Psoas muscle (tissue), 8 donors: ENCODE results near the gene MVK. TPM values are rescaled to one million over a fixed set of nuclear protein-coding genes. Genes with fewer than 3 reads are reported as not detected.
A peak's percentile ranks its signal among the peaks of the same experiment; 100 is the strongest.

Experiments used
- ATAC-seq, 4 donors: fragments of 200-7000 bp; cut with Tn5 transposase; one replicate each; pipeline ENCODE4 v1.9.1; 2020; ENCODE audit warnings: moderate library complexity in 3 of 4, mild to moderate bottlenecking in 2 of 4
- DNase-seq, 2 donors: peaks; one replicate each; pipeline ENCODE4 v3.0.0-alpha.2; 2020
- H3K27ac ChIP-seq: fragments of 200-600 bp; one replicate; pipeline ENCODE4 v1.8.0; 2022
- H3K27me3 ChIP-seq, 3 donors: fragments of 200-600 bp in 1 of 3; one replicate each; pipeline versions ENCODE4 v1.6.1 to v1.8.0; 2013 to 2022; ENCODE audit warnings: low read length in 2 of 3, mild to moderate bottlenecking in 2 of 3, moderate library complexity in 1 of 3; ENCODE audit not compliant: insufficient read depth in 3 of 3
- H3K36me3 ChIP-seq, 2 donors: fragments of 200-600 bp in 1 of 2; one replicate each; pipeline versions ENCODE4 v1.6.1 to v1.8.0; 2013 to 2022; ENCODE audit warnings: low read depth in 1 of 2, mild to moderate bottlenecking in 1 of 2, moderate library complexity in 1 of 2; ENCODE audit not compliant: insufficient read depth in 1 of 2
- H3K4me1 ChIP-seq: fragments of 200-600 bp; one replicate; pipeline ENCODE4 v1.8.0; 2022
- H3K4me3 ChIP-seq: fragments of 200-600 bp; one replicate; pipeline ENCODE4 v1.8.0; 2022; ENCODE audit warnings: mild to moderate bottlenecking
- H3K9me3 ChIP-seq: fragments of 200-600 bp; one replicate; pipeline ENCODE4 v1.8.0; 2022
- WGBS, 3 donors: extraction: QIAGEN DNeasy Blood & Tissue Kit; methylation state at CpG; one replicate each; pipeline versions ENCODE4 v1.1.6 to v1.1.7; 2013; 5-methylcytosine and 5-hydroxymethylcytosine counted together
- intact Hi-C, 2 donors: fragments of 100-400 bp; cut with DNase I; formaldehyde crosslinking; loops; one replicate each; pipeline versions ENCODE4 v1.11.0 to v1.14.2; 2022
- polyA plus RNA-seq, 3 donors: library from polyadenylated mRNA; stranded (reverse); fragments of 200-250 nt; gene quantifications; one replicate each; pipeline ENCODE4 v1.2.3, GENCODE V29; 2013
- total RNA-seq, 4 donors: library from RNA; stranded (reverse); fragmentation: NEBNext Ultra II Directional in 2 of 4; extraction: Animal tissue kit (Norgen Biotek cat#: 25700) in 2 of 4; gene quantifications; one replicate each; pipeline versions ENCODE4 v1.2.1 to v1.2.4, GENCODE V29; 2021 to 2023
- TF ChIP-seq, protein P1 (sequence below): fragments of 200-600 bp; IDR thresholded peaks from one replicate; pipeline ENCODE4 v1.8.0; 2022; ENCODE audit warnings: antibody characterized with exemption
- donor health status: healthy with polysubstance abuse.
- donor health status: DM: no; HTN: no; CAD: no; lungs with moderate emphysema.
- donor health status: Bipolar disorder and iron deficiency.
- donor health status: healthy.
- donor health status: DM: yes; HTN: yes; CAD: no.
- donor health status: DM: no; HTN: no; CAD: no.
- donor health status: DM: no; HTN: no; CAD: no.
- donor health status: DM: yes; HTN: yes; CAD: no.

Gene MVK
- total and polyA plus RNA-seq, 7 donors: 6.4 to 11.4 (median 9.7) TPM

DNA sequence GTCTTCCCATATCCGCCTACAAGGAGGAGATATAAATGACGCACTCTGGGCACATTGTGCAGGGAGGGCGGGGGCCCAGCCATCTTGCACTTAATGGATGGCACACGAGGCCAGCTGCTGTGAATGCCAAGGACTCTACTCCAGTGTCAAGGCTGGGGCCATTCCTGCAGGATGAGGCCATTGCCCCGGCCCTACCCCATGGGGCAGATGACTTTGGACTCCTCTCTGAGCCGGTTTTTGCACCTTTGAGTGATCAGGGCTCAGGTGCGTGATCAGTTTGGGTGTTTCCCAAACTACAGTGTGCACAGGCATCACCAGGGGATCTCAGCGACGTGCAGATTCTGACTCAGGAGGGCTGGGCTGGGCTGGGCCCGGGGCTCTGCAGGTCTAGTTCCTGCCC lies 16.4 kb upstream of the MVK start:
- TF ChIP-seq, protein P1, sequence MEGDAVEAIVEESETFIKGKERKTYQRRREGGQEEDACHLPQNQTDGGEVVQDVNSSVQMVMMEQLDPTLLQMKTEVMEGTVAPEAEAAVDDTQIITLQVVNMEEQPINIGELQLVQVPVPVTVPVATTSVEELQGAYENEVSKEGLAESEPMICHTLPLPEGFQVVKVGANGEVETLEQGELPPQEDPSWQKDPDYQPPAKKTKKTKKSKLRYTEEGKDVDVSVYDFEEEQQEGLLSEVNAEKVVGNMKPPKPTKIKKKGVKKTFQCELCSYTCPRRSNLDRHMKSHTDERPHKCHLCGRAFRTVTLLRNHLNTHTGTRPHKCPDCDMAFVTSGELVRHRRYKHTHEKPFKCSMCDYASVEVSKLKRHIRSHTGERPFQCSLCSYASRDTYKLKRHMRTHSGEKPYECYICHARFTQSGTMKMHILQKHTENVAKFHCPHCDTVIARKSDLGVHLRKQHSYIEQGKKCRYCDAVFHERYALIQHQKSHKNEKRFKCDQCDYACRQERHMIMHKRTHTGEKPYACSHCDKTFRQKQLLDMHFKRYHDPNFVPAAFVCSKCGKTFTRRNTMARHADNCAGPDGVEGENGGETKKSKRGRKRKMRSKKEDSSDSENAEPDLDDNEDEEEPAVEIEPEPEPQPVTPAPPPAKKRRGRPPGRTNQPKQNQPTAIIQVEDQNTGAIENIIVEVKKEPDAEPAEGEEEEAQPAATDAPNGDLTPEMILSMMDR: no peak
- Histone ChIP-seq H3K9me3 (no peaks in the 10 kb centered on the region), H3K27me3 (peaks cover 0 to 13% (median 5%) of the 10 kb centered on the region in 3 donors), H3K27ac (no peak overlapping the region), H3K36me3 (peaks cover 0 to 34% of the 10 kb centered on the region in 2 donors), H3K4me1 (no peaks in the 10 kb centered on the region), H3K4me3 (no peak overlapping the region)
- intact Hi-C loops: no loop called here
- ATAC-seq (peak; percentile 50 to 84 (median 72)), DNase-seq (peak in 1 of 2 donors; percentile 62)
- WGBS, 3 donors: 72 to 91% (median 73%) methylated on average over 10 of the region's 10 CpGs

DNA sequence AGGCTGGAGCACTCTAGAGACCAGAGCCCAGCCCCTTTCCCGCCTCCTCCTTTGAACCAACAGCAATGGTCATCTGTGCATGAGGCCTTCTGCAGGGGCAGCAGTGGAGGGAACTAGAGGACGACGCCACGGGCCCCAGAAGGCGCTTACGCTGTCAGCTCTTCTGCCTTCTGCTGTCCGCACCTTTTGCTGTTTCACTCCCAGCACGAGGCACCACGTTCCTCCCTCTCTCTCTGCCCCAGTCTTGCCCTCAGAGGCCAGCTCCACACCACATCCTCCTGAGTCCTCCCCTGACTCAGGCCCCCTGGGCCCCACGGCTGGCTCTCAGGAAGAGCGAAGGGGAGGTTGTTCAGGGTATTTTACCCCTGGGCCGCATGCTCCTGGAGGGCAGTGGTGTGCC lies 15.8 kb upstream of the MVK start:
- H3K4me1 ChIP-seq: no peaks in the 10 kb centered on the region
- H3K4me3 ChIP-seq: no peak overlapping the region
- H3K27me3 ChIP-seq: peaks cover 0 to 7% (median 2%) of the 10 kb centered on the region in 3 donors
- intact Hi-C loops: no loop called here
- 78 to 82% (median 79%) methylated on average over 12 of the region's 12 CpGs for WGBS, 3 donors
- TF ChIP-seq, protein P1: no peak
- H3K36me3 ChIP-seq: peaks cover 0 to 40% of the 10 kb centered on the region in 2 donors
- no peak for ATAC-seq
- no peak overlapping the region for H3K27ac ChIP-seq
- no peaks in the 10 kb centered on the region for H3K9me3 ChIP-seq
- DNase-seq: no peak

DNA sequence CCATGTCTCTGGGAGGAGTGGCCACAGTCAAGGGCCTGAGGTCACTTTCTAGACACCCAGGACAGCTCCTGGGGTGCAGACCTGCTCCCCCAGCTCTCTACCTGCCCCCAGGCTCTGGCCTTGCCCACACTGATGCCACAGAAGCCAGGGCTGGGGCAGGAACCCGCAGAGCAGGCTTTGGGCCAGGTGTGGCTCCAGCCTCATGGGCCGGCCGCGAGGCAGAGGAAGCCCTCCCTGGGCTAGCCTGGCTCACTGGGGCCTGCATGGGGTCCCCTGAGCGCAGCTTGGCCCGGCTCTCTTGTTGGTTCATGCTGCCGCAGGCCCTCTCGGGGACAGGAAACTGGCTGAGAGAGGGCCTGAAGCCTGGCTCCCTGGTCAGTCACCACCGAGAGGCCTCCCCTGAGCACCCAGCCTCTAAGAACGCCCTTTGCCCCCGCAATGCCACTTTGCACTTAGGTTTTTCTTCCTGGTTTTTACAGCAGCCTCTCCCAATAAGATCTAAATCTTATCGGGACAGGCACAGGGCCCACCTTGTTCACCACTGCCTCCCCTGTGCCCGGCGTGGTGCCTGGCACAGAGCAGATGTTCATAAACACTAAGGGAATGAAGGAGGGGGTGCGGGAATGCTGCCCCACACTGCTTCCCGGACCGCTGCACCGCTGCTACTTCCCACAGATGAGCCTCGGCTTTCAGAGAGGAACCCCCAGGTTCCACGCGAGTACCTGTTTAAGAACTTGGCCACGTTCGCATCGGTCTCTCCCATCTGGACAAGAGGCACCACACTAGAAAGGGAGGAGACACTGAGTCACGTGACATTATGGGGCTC lies 15.0 kb upstream of the MVK start:
- TF ChIP-seq, protein P1: no peak
- Histone ChIP-seq H3K9me3 (no peaks in the 10 kb centered on the region), H3K27me3 (peaks cover 0 to 2% (median 0%) of the 10 kb centered on the region in 3 donors), H3K27ac (no peak overlapping the region), H3K4me3 (no peak overlapping the region), H3K36me3 (peaks cover 0 to 48% of the 10 kb centered on the region in 2 donors), H3K4me1 (no peaks in the 10 kb centered on the region)
- 92 to 93% (median 92%) methylated on average over 24 to 25 of the region's 25 CpGs for WGBS, 3 donors
- intact Hi-C loops: no loop called here
- ATAC-seq (no peak), DNase-seq (no peak)

DNA sequence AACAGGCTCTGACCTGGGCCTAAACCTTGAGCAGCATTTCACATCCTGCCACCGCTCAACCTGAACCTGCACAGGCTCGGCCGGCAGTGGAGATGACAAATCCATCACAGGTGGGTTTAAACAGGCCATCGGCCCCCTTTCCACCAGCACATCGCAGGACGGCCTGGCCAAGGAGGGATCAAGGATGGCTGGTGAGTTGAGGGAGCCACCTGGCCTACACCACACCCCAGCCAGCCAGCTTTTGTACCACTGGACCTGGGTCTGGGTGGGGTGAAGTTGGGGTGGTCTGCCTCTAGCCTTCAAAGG lies 14.4 kb upstream of the MVK start:
- no peaks in the 10 kb centered on the region for H3K9me3 ChIP-seq
- intact Hi-C loops: no loop called here
- no peak for ATAC-seq
- TF ChIP-seq, protein P1: no peak
- no peaks in the 10 kb centered on the region for H3K4me1 ChIP-seq
- H3K27ac ChIP-seq: no peak overlapping the region
- H3K27me3 ChIP-seq: no peaks in the 10 kb centered on the region
- peaks cover 0 to 53% of the 10 kb centered on the region in 2 donors for H3K36me3 ChIP-seq
- 86 to 97% (median 92%) methylated on average over 6 of the region's 6 CpGs for WGBS, 3 donors
- no peak overlapping the region for H3K4me3 ChIP-seq
- DNase-seq: no peak
